Lung microvascular endothelial cell (primary cell): ENCODE results near the gene GAS6. TPM values are rescaled to one million over a fixed set of nuclear protein-coding genes. Genes with fewer than 3 reads are reported as not detected.
"Not testable (repeated sequence)": the region's sequence is repeated elsewhere in the genome, so short reads cannot be mapped to it uniquely, and the experiment has no call there.

Experiments used
- DNase-seq, 2 donors: peaks; one replicate each; pipeline versions ENCODE4 v3.0.0 to v3.0.0-alpha.2; 2010; ENCODE audit warnings: low read depth in 2 of 2
- total RNA-seq: library from RNA; depleted of rRNA; stranded (reverse); fragments of >200 nt; gene quantifications from 2 replicates; pipeline ENCODE4 v1.2.1, GENCODE V29; 2014

GAS6 gene
- total RNA-seq, 1 donor from 2014 or later = 130 TPM

GRCh38 chr13:113809934-113810333 is 53.9 kb downstream of the GAS6 start:
- DNase-seq = no peak

- no peak for DNase-seq
Observed at GRCh38 chr13:113808058-113808834, 55.6 kb downstream of the GAS6 start.

GRCh38 chr13:113806526-113806925 is 57.4 kb downstream of the GAS6 start:
- no peak for DNase-seq

- DNase-seq = no peak
Observed at GRCh38 chr13:113806104-113806471, 57.8 kb downstream of the GAS6 start.

- DNase-seq = no peak
Observed at GRCh38 chr13:113805431-113806103, 58.3 kb downstream of the GAS6 start.

GRCh38 chr13:113804703-113805430 is 59.0 kb downstream of the GAS6 start:
- no peak for DNase-seq

- no peak for DNase-seq
Observed at GRCh38 chr13:113804017-113804702, 59.7 kb downstream of the GAS6 start.

GRCh38 chr13:113803409-113804016 is 60.4 kb downstream of the GAS6 start:
- DNase-seq = no peak

- no peak for DNase-seq
Observed at GRCh38 chr13:113802761-113803160, 61.1 kb downstream of the GAS6 start.

- DNase-seq = peak; percentile 47 to 68
Observed at GRCh38 chr13:113802090-113802531, 61.8 kb downstream of the GAS6 start.

- no peak for DNase-seq
Observed at GRCh38 chr13:113801289-113801961, 62.5 kb downstream of the GAS6 start.

- no peak for DNase-seq
Observed at GRCh38 chr13:113800576-113800926, 63.3 kb downstream of the GAS6 start.

- DNase-seq = no peak
Observed at GRCh38 chr13:113798200-113798811, 65.6 kb downstream of the GAS6 start.

- DNase-seq = no peak
Observed at GRCh38 chr13:113796964-113797676, 66.8 kb downstream of the GAS6 start.

GRCh38 chr13:113796211-113796963 is 67.5 kb downstream of the GAS6 start:
- no peak for DNase-seq

- DNase-seq = not testable (repeated sequence)
Observed at GRCh38 chr13:113795362-113795761, 68.5 kb downstream of the GAS6 start.

GRCh38 chr13:113794764-113795173 is 69.1 kb downstream of the GAS6 start:
- DNase-seq = no peak

GRCh38 chr13:113794086-113794485 is 69.8 kb downstream of the GAS6 start:
- no peak for DNase-seq

- no peak for DNase-seq
Observed at GRCh38 chr13:113793718-113794085, 70.2 kb downstream of the GAS6 start.
